WTC11 (cell line): ENCODE measurements around the gene GSTM4. TPM values are rescaled to one million over a fixed set of nuclear protein-coding genes. Genes with fewer than 3 reads are reported as not detected.

ENCODE experiments used
- ATAC-seq: fragments of 200-7000 bp; cut with Tn5 transposase; 2 replicates; pipeline ENCODE4 v1.10.0; 2021; ENCODE audit warnings: mild to moderate bottlenecking, moderate library complexity
- CTCF ChIA-PET: fragments of 300-600 bp; sonication (Branson Sonifier 250); formaldehyde crosslinking; loops from one replicate; lab custom pipeline; 2021; ENCODE audit warnings: antibody characterized with exemption; lab: Charles Lee
- POLR2A ChIA-PET: fragments of 350-600 bp; sonication (Branson Sonifier 250); formaldehyde crosslinking; loops from one replicate; lab custom pipeline; 2021; ENCODE audit warnings: antibody characterized with exemption; lab: Charles Lee
- DNase-seq: peaks from one replicate; pipeline ENCODE4 v3.0.0; 2021; ENCODE audit warnings: low spot score
- H3K27ac Mint-ChIP-seq: 2 replicates; pipeline ENCODE4 v1.8.0; 2021; ENCODE audit warnings: mixed read lengths
- H3K27me3 Mint-ChIP-seq: 2 replicates; pipeline ENCODE4 v1.8.0; 2021; ENCODE audit warnings: low read depth, mild to moderate bottlenecking, moderate library complexity, mixed read lengths
- H3K36me3 Mint-ChIP-seq: 2 replicates; pipeline ENCODE4 v1.8.0; 2021; ENCODE audit warnings: mixed read lengths
- H3K4me1 Mint-ChIP-seq: 2 replicates; pipeline ENCODE4 v1.8.0; 2022; ENCODE audit warnings: mixed read lengths
- H3K4me3 Mint-ChIP-seq: 2 replicates; pipeline ENCODE4 v1.8.0; 2021; ENCODE audit warnings: mild to moderate bottlenecking, moderate library complexity, mixed read lengths
- H3K9me3 Mint-ChIP-seq: 2 replicates; pipeline ENCODE4 v1.8.0; 2021; ENCODE audit warnings: mixed read lengths
- MYBL2 ChIP-seq: sonication (generic); formaldehyde crosslinking; IDR thresholded peaks from 2 replicates; pipeline ENCODE4 v1.8.1; 2023; ENCODE audit warnings: mild to moderate bottlenecking, moderate library complexity, missing genetic modification reagents
- NFATC4 ChIP-seq: fragments of 250-450 bp; sonication (Bioruptor Pico); IDR thresholded peaks from 2 replicates; pipeline ENCODE4 v1.9.0; 2021; ENCODE audit warnings: mild to moderate bottlenecking
- NFE2L1 ChIP-seq: sonication (generic); formaldehyde crosslinking; IDR thresholded peaks from 2 replicates; pipeline ENCODE4 v1.8.1; 2023; ENCODE audit warnings: missing genetic modification reagents
- RELA ChIP-seq: sonication (generic); formaldehyde crosslinking; IDR thresholded peaks from 2 replicates; pipeline ENCODE4 v1.8.1; 2022; ENCODE audit warnings: missing genetic modification reagents, mild to moderate bottlenecking, borderline replicate concordance
- SMAD4 ChIP-seq: sonication (generic); formaldehyde crosslinking; IDR thresholded peaks from 2 replicates; pipeline ENCODE4 v1.8.0; 2022; ENCODE audit warnings: mild to moderate bottlenecking, missing genetic modification reagents
- ZNF121 ChIP-seq: sonication (generic); formaldehyde crosslinking; IDR thresholded peaks from 2 replicates; pipeline ENCODE4 v1.8.0; 2023; ENCODE audit warnings: missing genetic modification reagents
- ZNF232 ChIP-seq: sonication (generic); formaldehyde crosslinking; IDR thresholded peaks from 2 replicates; pipeline ENCODE4 v1.8.0; 2022; ENCODE audit warnings: mild to moderate bottlenecking, missing genetic modification reagents
- total RNA-seq: library from RNA; stranded (reverse); gene quantifications from 3 replicates; pipeline ENCODE4 v1.2.3, GENCODE V29; 2021
- TF ChIP-seq, protein P1 (sequence below): sonication (generic); formaldehyde crosslinking; IDR thresholded peaks from 2 replicates; pipeline ENCODE4 v1.8.0; 2022; ENCODE audit warnings: missing genetic modification reagents
- TF ChIP-seq, protein P2 (sequence below): fragments of 200-600 bp; IDR thresholded peaks from 2 replicates; pipeline ENCODE4 v1.8.0; 2022; ENCODE audit warnings: antibody characterized with exemption
- TF ChIP-seq, protein P3 (sequence below): sonication (generic); formaldehyde crosslinking; IDR thresholded peaks from 2 replicates; pipeline ENCODE4 v1.8.0; 2022; ENCODE audit warnings: mild to moderate bottlenecking, missing genetic modification reagents
- TF ChIP-seq, protein P4 (sequence below): sonication (generic); formaldehyde crosslinking; IDR thresholded peaks from 2 replicates; pipeline ENCODE4 v1.8.0; 2023; ENCODE audit warnings: mild to moderate bottlenecking, missing genetic modification reagents

GSTM4 gene
- total RNA-seq, 1 experiment from 2014 or later: 16.7 TPM

DNA sequence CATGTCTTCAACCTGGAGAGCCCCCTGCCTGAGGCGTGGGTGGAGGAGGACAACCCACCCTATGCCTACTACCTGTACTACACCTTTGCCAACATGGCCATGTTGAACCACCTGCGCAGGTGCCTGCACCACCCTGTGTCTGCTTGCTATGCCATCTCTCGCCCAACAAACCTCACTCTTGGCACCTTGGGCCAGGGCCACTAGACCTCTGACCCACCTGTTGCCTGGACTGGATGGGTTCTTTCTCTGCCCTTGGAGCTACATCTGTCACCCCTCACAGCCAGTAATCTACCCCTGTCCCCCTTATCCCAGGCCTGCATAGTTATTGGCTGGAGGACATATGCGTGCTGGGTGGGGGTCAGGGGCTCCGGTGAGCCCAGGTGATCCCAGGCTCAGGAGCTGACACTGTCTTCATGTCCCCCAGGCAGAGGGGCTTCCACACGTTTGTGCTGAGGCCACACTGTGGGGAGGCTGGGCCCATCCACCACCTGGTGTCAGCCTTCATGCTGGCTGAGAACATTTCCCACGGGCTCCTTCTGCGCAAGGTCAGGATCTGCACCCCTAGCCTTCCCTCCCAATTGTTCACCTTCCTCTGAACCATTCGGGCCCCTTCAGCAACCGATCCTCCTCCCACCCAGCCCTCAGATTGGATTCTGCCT is 26.4 kb upstream of the GSTM4 start (continued):
- TF ChIP-seq, protein P1, sequence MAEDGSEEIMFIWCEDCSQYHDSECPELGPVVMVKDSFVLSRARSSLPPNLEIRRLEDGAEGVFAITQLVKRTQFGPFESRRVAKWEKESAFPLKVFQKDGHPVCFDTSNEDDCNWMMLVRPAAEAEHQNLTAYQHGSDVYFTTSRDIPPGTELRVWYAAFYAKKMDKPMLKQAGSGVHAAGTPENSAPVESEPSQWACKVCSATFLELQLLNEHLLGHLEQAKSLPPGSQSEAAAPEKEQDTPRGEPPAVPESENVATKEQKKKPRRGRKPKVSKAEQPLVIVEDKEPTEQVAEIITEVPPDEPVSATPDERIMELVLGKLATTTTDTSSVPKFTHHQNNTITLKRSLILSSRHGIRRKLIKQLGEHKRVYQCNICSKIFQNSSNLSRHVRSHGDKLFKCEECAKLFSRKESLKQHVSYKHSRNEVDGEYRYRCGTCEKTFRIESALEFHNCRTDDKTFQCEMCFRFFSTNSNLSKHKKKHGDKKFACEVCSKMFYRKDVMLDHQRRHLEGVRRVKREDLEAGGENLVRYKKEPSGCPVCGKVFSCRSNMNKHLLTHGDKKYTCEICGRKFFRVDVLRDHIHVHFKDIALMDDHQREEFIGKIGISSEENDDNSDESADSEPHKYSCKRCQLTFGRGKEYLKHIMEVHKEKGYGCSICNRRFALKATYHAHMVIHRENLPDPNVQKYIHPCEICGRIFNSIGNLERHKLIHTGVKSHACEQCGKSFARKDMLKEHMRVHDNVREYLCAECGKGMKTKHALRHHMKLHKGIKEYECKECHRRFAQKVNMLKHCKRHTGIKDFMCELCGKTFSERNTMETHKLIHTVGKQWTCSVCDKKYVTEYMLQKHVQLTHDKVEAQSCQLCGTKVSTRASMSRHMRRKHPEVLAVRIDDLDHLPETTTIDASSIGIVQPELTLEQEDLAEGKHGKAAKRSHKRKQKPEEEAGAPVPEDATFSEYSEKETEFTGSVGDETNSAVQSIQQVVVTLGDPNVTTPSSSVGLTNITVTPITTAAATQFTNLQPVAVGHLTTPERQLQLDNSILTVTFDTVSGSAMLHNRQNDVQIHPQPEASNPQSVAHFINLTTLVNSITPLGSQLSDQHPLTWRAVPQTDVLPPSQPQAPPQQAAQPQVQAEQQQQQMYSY: no peak
- TF ChIP-seq, protein P2, sequence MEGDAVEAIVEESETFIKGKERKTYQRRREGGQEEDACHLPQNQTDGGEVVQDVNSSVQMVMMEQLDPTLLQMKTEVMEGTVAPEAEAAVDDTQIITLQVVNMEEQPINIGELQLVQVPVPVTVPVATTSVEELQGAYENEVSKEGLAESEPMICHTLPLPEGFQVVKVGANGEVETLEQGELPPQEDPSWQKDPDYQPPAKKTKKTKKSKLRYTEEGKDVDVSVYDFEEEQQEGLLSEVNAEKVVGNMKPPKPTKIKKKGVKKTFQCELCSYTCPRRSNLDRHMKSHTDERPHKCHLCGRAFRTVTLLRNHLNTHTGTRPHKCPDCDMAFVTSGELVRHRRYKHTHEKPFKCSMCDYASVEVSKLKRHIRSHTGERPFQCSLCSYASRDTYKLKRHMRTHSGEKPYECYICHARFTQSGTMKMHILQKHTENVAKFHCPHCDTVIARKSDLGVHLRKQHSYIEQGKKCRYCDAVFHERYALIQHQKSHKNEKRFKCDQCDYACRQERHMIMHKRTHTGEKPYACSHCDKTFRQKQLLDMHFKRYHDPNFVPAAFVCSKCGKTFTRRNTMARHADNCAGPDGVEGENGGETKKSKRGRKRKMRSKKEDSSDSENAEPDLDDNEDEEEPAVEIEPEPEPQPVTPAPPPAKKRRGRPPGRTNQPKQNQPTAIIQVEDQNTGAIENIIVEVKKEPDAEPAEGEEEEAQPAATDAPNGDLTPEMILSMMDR: no peak
- TF ChIP-seq NFATC4 (no peak), ZNF232 (no peak)

DNA sequence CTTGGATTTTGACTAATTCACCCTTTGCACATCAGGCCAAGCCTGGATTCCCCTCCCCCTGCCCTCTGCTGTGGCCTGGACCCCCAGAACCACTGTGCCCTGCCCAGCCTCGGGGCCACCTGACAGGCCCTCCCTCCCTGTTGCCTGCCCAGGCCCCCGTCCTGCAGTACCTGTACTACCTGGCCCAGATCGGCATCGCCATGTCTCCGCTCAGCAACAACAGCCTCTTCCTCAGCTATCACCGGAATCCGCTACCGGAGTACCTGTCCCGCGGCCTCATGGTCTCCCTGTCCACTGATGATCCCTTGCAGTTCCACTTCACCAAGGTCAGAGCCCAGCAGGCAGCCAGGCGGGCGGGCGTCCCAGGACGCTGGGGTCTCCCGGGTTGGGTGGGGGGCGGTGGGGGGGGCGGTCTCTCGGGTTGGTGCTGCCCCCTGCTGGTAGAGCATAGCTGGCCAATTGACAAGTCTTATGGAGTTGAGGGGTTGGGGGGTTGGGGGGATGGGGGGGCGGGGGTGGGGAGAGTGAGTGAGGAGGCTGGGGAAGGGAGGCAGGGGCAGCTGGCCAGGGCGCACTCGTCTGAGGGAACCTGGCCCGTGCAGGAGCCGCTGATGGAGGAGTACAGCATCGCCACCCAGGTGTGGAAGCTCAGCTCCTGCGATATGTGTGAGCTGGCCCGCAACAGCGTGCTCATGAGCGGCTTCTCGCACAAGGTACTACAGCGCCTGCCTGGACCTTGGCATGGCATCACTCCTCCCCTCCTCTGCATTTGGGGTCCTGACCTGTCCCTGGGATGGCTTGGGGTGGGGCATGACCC is 25.6 kb upstream of the GSTM4 start:
- ChIA-PET CTCF (interaction anchor here (0.5 to 4.6 kb wide), 46 partner anchors 8 to 458 kb away, joined by 3 to 100 read pairs (median 6); partner anchors contain the start of genes AHCYL1, AMIGO1, AMPD2 and EPS8L3), POLR2A (interaction anchor here (0.5 kb wide), 1 partner anchor 66 kb away, joined by 3 read pairs; no protein-coding TSS in a partner anchor)
- Mint-ChIP-seq H3K27me3 (no peaks in the 10 kb centered on the region), H3K4me3 (no peak overlapping the region), H3K9me3 (no peaks in the 10 kb centered on the region), H3K36me3 (peaks cover 30% of the 10 kb centered on the region), H3K27ac (peak overlapping the region; percentile 57; the same call in 1 of the 2 replicates), H3K4me1 (peaks cover 17% of the 10 kb centered on the region)
- no peak for TF ChIP-seq MYBL2 (CRISPR knock-in tag)
- TF ChIP-seq RELA: no peak
- no peak for TF ChIP-seq ZNF121 (CRISPR knock-in tag)
- TF ChIP-seq, protein P2: peak; percentile 56; the same call in 1 of the 2 replicates
- ATAC-seq (peak; percentile 23), DNase-seq (peak; percentile 67)

DNA sequence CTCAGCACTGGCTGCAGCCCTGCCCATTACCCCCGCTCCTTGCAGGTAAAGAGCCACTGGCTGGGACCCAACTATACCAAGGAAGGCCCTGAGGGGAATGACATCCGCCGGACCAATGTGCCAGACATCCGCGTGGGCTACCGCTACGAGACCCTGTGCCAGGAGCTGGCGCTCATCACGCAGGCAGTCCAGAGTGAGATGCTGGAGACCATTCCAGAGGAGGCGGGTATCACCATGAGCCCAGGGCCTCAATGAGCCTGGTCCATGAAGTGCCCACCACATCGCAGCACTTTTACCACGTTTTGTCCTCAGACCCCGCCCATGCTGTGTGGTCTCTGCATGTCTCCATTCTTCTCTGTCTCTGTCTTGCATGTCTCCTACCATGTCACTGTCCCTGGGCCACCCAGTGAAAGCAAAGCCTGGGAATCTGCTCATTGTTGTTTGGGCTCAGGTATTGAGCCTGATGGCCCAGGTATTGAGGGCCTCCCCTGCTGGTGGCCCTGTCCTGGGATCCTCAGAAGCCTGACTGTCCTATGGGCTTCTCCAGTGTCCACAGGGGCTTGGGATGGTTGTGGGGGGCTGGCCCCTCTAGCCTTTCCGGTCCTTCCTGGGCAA is 24.9 kb upstream of the GSTM4 start:
- H3K27ac Mint-ChIP-seq: no peak overlapping the region
- CTCF ChIA-PET: interaction anchor here (0.6 to 4.6 kb wide), 43 partner anchors 9 to 457 kb away, joined by 3 to 100 read pairs (median 6); partner anchors contain the start of genes AHCYL1, AMIGO1, AMPD2 and EPS8L3
- peaks cover 30% of the 10 kb centered on the region for H3K36me3 Mint-ChIP-seq
- no peak overlapping the region for H3K4me3 Mint-ChIP-seq
- DNase-seq: no peak
- POLR2A ChIA-PET: interaction anchor here (0.5 kb wide), 1 partner anchor 67 kb away, joined by 3 read pairs; no protein-coding TSS in a partner anchor
- no peak for ATAC-seq
- no peaks in the 10 kb centered on the region for H3K9me3 Mint-ChIP-seq
- H3K27me3 Mint-ChIP-seq: no peaks in the 10 kb centered on the region
- peaks cover 18% of the 10 kb centered on the region for H3K4me1 Mint-ChIP-seq
- no peak for TF ChIP-seq SMAD4 (CRISPR knock-in tag)
- TF ChIP-seq, protein P3, sequence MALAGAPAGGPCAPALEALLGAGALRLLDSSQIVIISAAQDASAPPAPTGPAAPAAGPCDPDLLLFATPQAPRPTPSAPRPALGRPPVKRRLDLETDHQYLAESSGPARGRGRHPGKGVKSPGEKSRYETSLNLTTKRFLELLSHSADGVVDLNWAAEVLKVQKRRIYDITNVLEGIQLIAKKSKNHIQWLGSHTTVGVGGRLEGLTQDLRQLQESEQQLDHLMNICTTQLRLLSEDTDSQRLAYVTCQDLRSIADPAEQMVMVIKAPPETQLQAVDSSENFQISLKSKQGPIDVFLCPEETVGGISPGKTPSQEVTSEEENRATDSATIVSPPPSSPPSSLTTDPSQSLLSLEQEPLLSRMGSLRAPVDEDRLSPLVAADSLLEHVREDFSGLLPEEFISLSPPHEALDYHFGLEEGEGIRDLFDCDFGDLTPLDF (CRISPR knock-in tag): no peak
- TF ChIP-seq, protein P1: no peak
- TF ChIP-seq ZNF121 (CRISPR knock-in tag): no peak
- no peak for TF ChIP-seq NFE2L1 (CRISPR knock-in tag)
- TF ChIP-seq, protein P4, sequence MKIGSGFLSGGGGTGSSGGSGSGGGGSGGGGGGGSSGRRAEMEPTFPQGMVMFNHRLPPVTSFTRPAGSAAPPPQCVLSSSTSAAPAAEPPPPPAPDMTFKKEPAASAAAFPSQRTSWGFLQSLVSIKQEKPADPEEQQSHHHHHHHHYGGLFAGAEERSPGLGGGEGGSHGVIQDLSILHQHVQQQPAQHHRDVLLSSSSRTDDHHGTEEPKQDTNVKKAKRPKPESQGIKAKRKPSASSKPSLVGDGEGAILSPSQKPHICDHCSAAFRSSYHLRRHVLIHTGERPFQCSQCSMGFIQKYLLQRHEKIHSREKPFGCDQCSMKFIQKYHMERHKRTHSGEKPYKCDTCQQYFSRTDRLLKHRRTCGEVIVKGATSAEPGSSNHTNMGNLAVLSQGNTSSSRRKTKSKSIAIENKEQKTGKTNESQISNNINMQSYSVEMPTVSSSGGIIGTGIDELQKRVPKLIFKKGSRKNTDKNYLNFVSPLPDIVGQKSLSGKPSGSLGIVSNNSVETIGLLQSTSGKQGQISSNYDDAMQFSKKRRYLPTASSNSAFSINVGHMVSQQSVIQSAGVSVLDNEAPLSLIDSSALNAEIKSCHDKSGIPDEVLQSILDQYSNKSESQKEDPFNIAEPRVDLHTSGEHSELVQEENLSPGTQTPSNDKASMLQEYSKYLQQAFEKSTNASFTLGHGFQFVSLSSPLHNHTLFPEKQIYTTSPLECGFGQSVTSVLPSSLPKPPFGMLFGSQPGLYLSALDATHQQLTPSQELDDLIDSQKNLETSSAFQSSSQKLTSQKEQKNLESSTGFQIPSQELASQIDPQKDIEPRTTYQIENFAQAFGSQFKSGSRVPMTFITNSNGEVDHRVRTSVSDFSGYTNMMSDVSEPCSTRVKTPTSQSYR: no peak
